Stimulated activated CD4-positive, alpha-beta T cell treated with anti-CD3 and anti-CD28 coated beads, Interleukin-1b, Interleukin-23, amount 100 ng/mL, for 48 hours (primary cell): ENCODE data around the gene LRRC1.

Experiments used
- DNase-seq: peaks from one replicate; pipeline ENCODE4 v3.0.0-alpha.2; 2020

Gene LRRC1

GRCh38 chr6:53929041-53929820 lies 134.4 kb downstream of the LRRC1 start:
- no peak for DNase-seq

GRCh38 chr6:53929821-53930120 lies 135.0 kb downstream of the LRRC1 start:
- DNase-seq, result no peak

GRCh38 chr6:53930330-53930729 lies 135.5 kb downstream of the LRRC1 start:
- no peak for DNase-seq

- no peak for DNase-seq
Observed at GRCh38 chr6:53931086-53931485, 136.3 kb downstream of the LRRC1 start.

- no peak for DNase-seq
Observed at GRCh38 chr6:53932516-53932915, 137.7 kb downstream of the LRRC1 start.

- no peak for DNase-seq
Observed at GRCh38 chr6:53934023-53934422, 139.2 kb downstream of the LRRC1 start.

- no peak for DNase-seq
Observed at GRCh38 chr6:53937461-53937860, 142.7 kb downstream of the LRRC1 start.

- DNase-seq, result no peak
Observed at GRCh38 chr6:53938810-53939209, 144.0 kb downstream of the LRRC1 start.

- DNase-seq, result no peak
Observed at GRCh38 chr6:53939830-53940229, 145.0 kb downstream of the LRRC1 start.

- DNase-seq, result no peak
Observed at GRCh38 chr6:53943395-53943794, 148.6 kb downstream of the LRRC1 start.

- no peak for DNase-seq
Observed at GRCh38 chr6:53944091-53944490, 149.3 kb downstream of the LRRC1 start.

- no peak for DNase-seq
Observed at GRCh38 chr6:53944543-53944942, 149.7 kb downstream of the LRRC1 start.

GRCh38 chr6:53945765-53946407 lies 151.1 kb downstream of the LRRC1 start:
- no peak for DNase-seq

GRCh38 chr6:53947780-53948179 lies 153.0 kb downstream of the LRRC1 start:
- no peak for DNase-seq

GRCh38 chr6:53951383-53951782 lies 156.6 kb downstream of the LRRC1 start:
- no peak for DNase-seq

- DNase-seq, result no peak
Observed at GRCh38 chr6:53956068-53956711, 161.4 kb downstream of the LRRC1 start.

GRCh38 chr6:53956804-53957203 lies 162.0 kb downstream of the LRRC1 start:
- no peak for DNase-seq

- no peak for DNase-seq
Observed at GRCh38 chr6:53959717-53960116, 164.9 kb downstream of the LRRC1 start.

GRCh38 chr6:53960311-53960710 lies 165.5 kb downstream of the LRRC1 start:
- DNase-seq, result no peak

- DNase-seq, result no peak
Observed at GRCh38 chr6:53961679-53962370, 167.0 kb downstream of the LRRC1 start.

GRCh38 chr6:53962646-53963045 lies 167.8 kb downstream of the LRRC1 start:
- DNase-seq, result no peak

- no peak for DNase-seq
Observed at GRCh38 chr6:53967415-53967814, 172.6 kb downstream of the LRRC1 start.
